NCI-H146 treated with DMSO at 0.1 percent for 48 hours (cell line): ENCODE data around the gene GAS1.

Experiments used
- DNase-seq: peaks from one replicate; lab custom pipeline; 2025; ENCODE audit not compliant: unreplicated experiment; lab: John Stamatoyannopoulos, UW

The GAS1 gene

GRCh38 chr9:86926145-86926544, 21.2 kb downstream of the GAS1 start:
- DNase-seq, result no peak

- DNase-seq, result no peak
Measured at GRCh38 chr9:86925686-86926085, 21.6 kb downstream of the GAS1 start.

- no peak for DNase-seq
Measured at GRCh38 chr9:86924206-86924605, 23.1 kb downstream of the GAS1 start.

- DNase-seq, result no peak
Measured at GRCh38 chr9:86921151-86921923, 26.0 kb downstream of the GAS1 start.

GRCh38 chr9:86918556-86918955, 28.8 kb downstream of the GAS1 start:
- no peak for DNase-seq

GRCh38 chr9:86912210-86912609, 35.1 kb downstream of the GAS1 start:
- no peak for DNase-seq

DNA sequence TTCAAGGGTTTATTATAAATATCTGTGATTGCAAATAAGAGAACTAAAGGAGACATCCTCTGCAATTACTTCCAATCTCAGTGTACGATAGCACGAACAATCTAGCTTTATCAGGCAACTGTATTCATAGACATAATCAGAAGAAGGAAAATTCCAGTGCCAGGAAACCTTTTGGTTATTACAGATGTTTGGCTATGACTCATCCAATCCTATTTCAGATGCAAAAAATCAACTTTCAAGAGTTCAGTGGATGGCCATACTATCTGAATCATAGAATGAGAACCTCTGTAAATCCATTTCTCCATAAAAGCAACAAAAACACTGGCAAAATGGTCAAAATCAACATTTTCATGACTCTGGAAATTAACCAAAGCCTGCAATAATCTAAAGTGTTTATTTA, 37.9 kb downstream of the GAS1 start:
- DNase-seq, result no peak

- DNase-seq, result no peak
Measured at GRCh38 chr9:86908261-86908660, 39.0 kb downstream of the GAS1 start.

GRCh38 chr9:86907346-86907745, 40.0 kb downstream of the GAS1 start:
- no peak for DNase-seq

- DNase-seq, result no peak
Measured at GRCh38 chr9:86903734-86904085, 43.6 kb downstream of the GAS1 start.

- DNase-seq, result no peak
Measured at GRCh38 chr9:86902991-86903733, 44.1 kb downstream of the GAS1 start.

DNA sequence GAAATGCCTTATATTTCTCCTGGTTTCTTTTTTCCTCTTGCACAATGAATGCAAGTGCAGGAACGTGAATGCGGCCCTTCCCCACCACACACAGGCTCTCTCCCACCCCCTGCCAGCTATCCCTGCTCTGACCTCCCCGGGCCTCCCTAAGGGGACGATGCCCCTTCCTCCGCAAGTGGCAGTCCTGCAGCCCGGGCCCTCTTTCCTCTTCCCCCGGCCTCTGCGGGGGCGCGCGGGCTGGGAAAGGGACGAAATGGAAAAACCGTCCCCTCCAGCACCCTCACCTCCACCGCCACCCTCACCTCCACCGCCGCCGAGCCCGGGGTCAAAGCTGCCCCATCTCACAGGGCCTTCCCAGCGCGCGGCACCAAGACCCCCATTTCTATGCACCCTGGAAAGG, 44.7 kb downstream of the GAS1 start:
- no peak for DNase-seq

DNA sequence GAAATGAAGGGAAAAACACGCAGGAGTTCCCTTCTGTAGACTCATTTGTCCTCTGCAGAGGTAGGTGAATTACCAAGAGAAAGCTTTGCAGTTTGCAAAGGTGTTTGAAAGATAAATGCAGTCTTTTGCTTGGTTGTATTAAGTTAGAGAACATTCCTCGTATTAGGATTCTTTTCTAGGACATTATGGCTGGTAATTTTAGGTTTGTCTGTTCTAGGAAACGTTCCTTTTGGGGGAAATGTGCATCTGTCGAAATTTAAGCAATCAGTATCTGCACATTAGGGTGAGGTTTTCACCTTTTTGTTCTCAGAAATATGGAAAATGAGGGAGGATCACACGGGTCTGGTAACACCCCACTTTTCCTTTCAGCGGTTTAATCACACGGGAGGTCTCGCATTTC, 45.1 kb downstream of the GAS1 start:
- DNase-seq, result no peak

DNA sequence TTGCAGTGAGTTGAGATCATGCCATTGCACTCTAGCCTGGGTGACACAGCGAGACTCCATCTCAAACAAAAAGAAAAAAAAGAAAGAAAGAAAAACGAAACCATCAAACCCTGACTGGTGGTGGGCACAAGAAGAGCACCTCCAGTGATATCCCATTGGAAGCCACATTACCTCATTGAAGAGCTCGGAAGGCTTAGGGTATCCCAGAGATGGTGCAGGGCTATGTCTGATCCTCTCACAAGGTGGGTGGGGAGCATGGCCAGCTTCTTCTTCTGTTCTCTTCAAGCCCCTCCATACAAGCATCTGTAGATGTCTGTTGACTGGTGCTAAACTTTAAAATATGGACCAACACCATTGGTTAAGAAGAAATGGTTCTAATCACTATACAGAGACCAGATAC, 45.8 kb downstream of the GAS1 start:
- no peak for DNase-seq
